CD14-positive monocyte (primary cell): ENCODE results near the gene USP48. TPM values are rescaled to one million over a fixed set of nuclear protein-coding genes. Genes with fewer than 3 reads are reported as not detected.

ENCODE experiments used
- DNase-seq, 3 donors: peaks; one replicate each; pipeline ENCODE4 v3.0.0-alpha.2; 2011 to 2022
- H2AFZ ChIP-seq: 2 replicates; pipeline ENCODE4 v1.6.0; 2012; ENCODE audit warnings: mild to moderate bottlenecking, low read depth, low read length, inconsistent platforms; ENCODE audit not compliant: insufficient read depth, poor library complexity, severe bottlenecking
- H3K27ac ChIP-seq, 2 donors: 1 replicate in 1 of 2; 2 replicates in 1 of 2; pipeline ENCODE4 v1.5.1; 2012 to 2013; ENCODE audit warnings: low read length in 2 of 2, control low read depth in 1 of 2, inconsistent platforms in 1 of 2, low read depth in 1 of 2, mild to moderate bottlenecking in 1 of 2
- H3K27me3 ChIP-seq, 2 donors: one replicate each; pipeline versions ENCODE4 v1.6.0 to v1.6.1; 2011 to 2013; ENCODE audit warnings: low read length in 2 of 2; ENCODE audit not compliant: control insufficient read depth in 2 of 2, insufficient read depth in 2 of 2
- H3K36me3 ChIP-seq, 2 donors: replicated peaks in 1 of 2; 1 replicate in 1 of 2; 2 replicates in 1 of 2; pipeline versions ENCODE4 v1.5.1 to v1.6.1; 2012 to 2013; ENCODE audit warnings: low read length in 2 of 2, control low read depth in 1 of 2, inconsistent platforms in 1 of 2, mild to moderate bottlenecking in 1 of 2; ENCODE audit not compliant: insufficient read depth in 2 of 2, control insufficient read depth in 1 of 2
- H3K4me1 ChIP-seq, 2 donors: 1 replicate in 1 of 2; 2 replicates in 1 of 2; pipeline versions ENCODE4 v1.5.1 to v1.6.1; 2012 to 2013; ENCODE audit warnings: low read length in 2 of 2, control low read depth in 1 of 2, inconsistent platforms in 1 of 2, mild to moderate bottlenecking in 1 of 2, moderate library complexity in 1 of 2; ENCODE audit not compliant: insufficient read depth in 2 of 2, control insufficient read depth in 1 of 2
- H3K4me2 ChIP-seq: replicated peaks from 2 replicates; pipeline ENCODE3; 2012; ENCODE audit warnings: low read length, moderate library complexity, mild to moderate bottlenecking; ENCODE audit not compliant: poor library complexity, severe bottlenecking; ENCODE audit errors: extremely low read depth
- H3K4me3 ChIP-seq, 3 experiments: fragments of 200-600 bp in 1 of 3; sonication (generic) in 1 of 3; replicated peaks in 1 of 3; 1 replicate in 2 of 3; 2 replicates in 1 of 3; pipeline ENCODE4 v1.5.1; 2011 to 2013; ENCODE audit warnings: low read length in 3 of 3, mild to moderate bottlenecking in 3 of 3, control low read depth in 2 of 3, low read depth in 2 of 3, inconsistent platforms in 1 of 3, moderate library complexity in 1 of 3
- H3K79me2 ChIP-seq: 2 replicates; pipeline ENCODE4 v1.6.0; 2012; ENCODE audit warnings: mild to moderate bottlenecking, control low read depth, inconsistent platforms, low read length, moderate library complexity; ENCODE audit not compliant: insufficient read depth
- H3K9ac ChIP-seq: 2 replicates; pipeline ENCODE4 v1.6.0; 2017; ENCODE audit warnings: low read length, mild to moderate bottlenecking; ENCODE audit not compliant: insufficient read depth, poor library complexity, severe bottlenecking
- H3K9me3 ChIP-seq, 2 donors: replicated peaks in 1 of 2; 1 replicate in 1 of 2; 2 replicates in 1 of 2; pipeline versions ENCODE4 v1.5.1 to v1.6.1; 2012 to 2013; ENCODE audit warnings: low read length in 2 of 2, control low read depth in 1 of 2; ENCODE audit not compliant: control insufficient read depth in 1 of 2, insufficient read depth in 1 of 2
- H4K20me1 ChIP-seq: 2 replicates; pipeline ENCODE4 v1.6.0; 2012; ENCODE audit warnings: mild to moderate bottlenecking, low read length, control low read depth, moderate library complexity; ENCODE audit not compliant: insufficient read depth
- H3K27ac Mint-ChIP-seq, 7 donors: one replicate each; pipeline ENCODE4 v1.8.0; 2020; ENCODE audit warnings: mild to moderate bottlenecking in 7 of 7, mixed read lengths in 7 of 7, moderate library complexity in 6 of 7, inconsistent platforms in 2 of 7
- H3K27me3 Mint-ChIP-seq, 3 donors: one replicate each; pipeline ENCODE4 v1.8.0; 2021 to 2022; ENCODE audit warnings: low read depth in 3 of 3, mild to moderate bottlenecking in 3 of 3, mixed read lengths in 3 of 3, moderate library complexity in 3 of 3, inconsistent platforms in 1 of 3
- H3K36me3 Mint-ChIP-seq, 2 donors: one replicate each; pipeline ENCODE4 v1.8.0; 2020; ENCODE audit warnings: mixed read lengths in 2 of 2, inconsistent platforms in 1 of 2, mild to moderate bottlenecking in 1 of 2
- H3K4me1 Mint-ChIP-seq: one replicate; pipeline ENCODE4 v1.8.0; 2020; ENCODE audit warnings: mild to moderate bottlenecking, mixed read lengths
- H3K4me3 Mint-ChIP-seq, 2 donors: one replicate each; pipeline ENCODE4 v1.8.0; 2020; ENCODE audit warnings: mild to moderate bottlenecking in 2 of 2, mixed read lengths in 2 of 2, moderate library complexity in 1 of 2
- H3K9me3 Mint-ChIP-seq, 7 donors: one replicate each; pipeline ENCODE4 v1.8.0; 2020 to 2022; ENCODE audit warnings: mixed read lengths in 7 of 7, mild to moderate bottlenecking in 6 of 7, moderate library complexity in 6 of 7, inconsistent platforms in 2 of 7
- WGBS: methylation state at CpG from one replicate; pipeline ENCODE4 v1.1.5; 2013; ENCODE audit warnings: missing lambda C conversion rate; ENCODE audit not compliant: insufficient coverage; 5-methylcytosine and 5-hydroxymethylcytosine counted together
- intact Hi-C, 2 donors: fragments of 100-400 bp; cut with micrococcal nuclease; formaldehyde crosslinking; loops; one replicate each; pipeline versions ENCODE4 v1.15.0 to v1.15.1; 2023
- polyA plus RNA-seq, 3 donors: library from polyadenylated mRNA; depleted of rRNA in 1 of 3; unstranded in 2 of 3; stranded (reverse) in 1 of 3; fragments of 300-500 nt in 2 of 3; fragments of >200 nt in 1 of 3; fragmentation: Illumina TruSeq in 2 of 3; gene quantifications; 1 replicate in 2 of 3; 2 replicates in 1 of 3; pipeline ENCODE4 v1.2.3, GENCODE V29; 2012 to 2021
- TF ChIP-seq, protein P1 (sequence below): fragments of 200-600 bp; IDR thresholded peaks from one replicate; pipeline ENCODE4 v1.8.0; 2022; ENCODE audit warnings: antibody characterized with exemption, mild to moderate bottlenecking

The USP48 gene
- polyA plus RNA-seq, 3 donors = 26.5 to 40.2 (median 34.3) TPM

GRCh38 chr1:21673277-21673780 lies 109.6 kb downstream of the USP48 start:
- intact Hi-C loops = no loop called here
- peaks cover 0 to 4% of the 10 kb centered on the region in 2 donors for H3K9me3 ChIP-seq
- Mint-ChIP-seq H3K27me3 (peaks cover 31 to 42% (median 32%) of the 10 kb centered on the region in 3 donors), H3K4me3 (no peak overlapping the region), H3K36me3 (peaks cover 15 to 24% of the 10 kb centered on the region in 2 donors), H3K4me1 (peaks cover 22% of the 10 kb centered on the region), H3K27ac (peak overlapping the region in 2 of 7 donors; percentile 1 to 18), H3K9me3 (peaks cover 0 to 5% (median 0%) of the 10 kb centered on the region in 7 donors)
- H3K36me3 ChIP-seq = peaks cover 6 to 24% of the 10 kb centered on the region in 2 donors
- peaks cover 14 to 35% of the 10 kb centered on the region in 2 donors for H3K27me3 ChIP-seq
- TF ChIP-seq, protein P1, sequence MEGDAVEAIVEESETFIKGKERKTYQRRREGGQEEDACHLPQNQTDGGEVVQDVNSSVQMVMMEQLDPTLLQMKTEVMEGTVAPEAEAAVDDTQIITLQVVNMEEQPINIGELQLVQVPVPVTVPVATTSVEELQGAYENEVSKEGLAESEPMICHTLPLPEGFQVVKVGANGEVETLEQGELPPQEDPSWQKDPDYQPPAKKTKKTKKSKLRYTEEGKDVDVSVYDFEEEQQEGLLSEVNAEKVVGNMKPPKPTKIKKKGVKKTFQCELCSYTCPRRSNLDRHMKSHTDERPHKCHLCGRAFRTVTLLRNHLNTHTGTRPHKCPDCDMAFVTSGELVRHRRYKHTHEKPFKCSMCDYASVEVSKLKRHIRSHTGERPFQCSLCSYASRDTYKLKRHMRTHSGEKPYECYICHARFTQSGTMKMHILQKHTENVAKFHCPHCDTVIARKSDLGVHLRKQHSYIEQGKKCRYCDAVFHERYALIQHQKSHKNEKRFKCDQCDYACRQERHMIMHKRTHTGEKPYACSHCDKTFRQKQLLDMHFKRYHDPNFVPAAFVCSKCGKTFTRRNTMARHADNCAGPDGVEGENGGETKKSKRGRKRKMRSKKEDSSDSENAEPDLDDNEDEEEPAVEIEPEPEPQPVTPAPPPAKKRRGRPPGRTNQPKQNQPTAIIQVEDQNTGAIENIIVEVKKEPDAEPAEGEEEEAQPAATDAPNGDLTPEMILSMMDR = no peak
- H3K27ac ChIP-seq = no peak overlapping the region
- peaks cover 21 to 25% of the 10 kb centered on the region in 2 donors for H3K4me1 ChIP-seq
- peaks cover 31% of the 10 kb centered on the region for H4K20me1 ChIP-seq
- 3% methylated on average over 7 of the region's 9 CpGs for WGBS
- H3K79me2 ChIP-seq = no peaks in the 10 kb centered on the region
- no peak overlapping the region for H2AFZ ChIP-seq
- peak; percentile 5 to 25 (median 11) for DNase-seq
- no peak overlapping the region for H3K4me3 ChIP-seq
- no peak overlapping the region for H3K4me2 ChIP-seq
- H3K9ac ChIP-seq = no peak overlapping the region

DNA sequence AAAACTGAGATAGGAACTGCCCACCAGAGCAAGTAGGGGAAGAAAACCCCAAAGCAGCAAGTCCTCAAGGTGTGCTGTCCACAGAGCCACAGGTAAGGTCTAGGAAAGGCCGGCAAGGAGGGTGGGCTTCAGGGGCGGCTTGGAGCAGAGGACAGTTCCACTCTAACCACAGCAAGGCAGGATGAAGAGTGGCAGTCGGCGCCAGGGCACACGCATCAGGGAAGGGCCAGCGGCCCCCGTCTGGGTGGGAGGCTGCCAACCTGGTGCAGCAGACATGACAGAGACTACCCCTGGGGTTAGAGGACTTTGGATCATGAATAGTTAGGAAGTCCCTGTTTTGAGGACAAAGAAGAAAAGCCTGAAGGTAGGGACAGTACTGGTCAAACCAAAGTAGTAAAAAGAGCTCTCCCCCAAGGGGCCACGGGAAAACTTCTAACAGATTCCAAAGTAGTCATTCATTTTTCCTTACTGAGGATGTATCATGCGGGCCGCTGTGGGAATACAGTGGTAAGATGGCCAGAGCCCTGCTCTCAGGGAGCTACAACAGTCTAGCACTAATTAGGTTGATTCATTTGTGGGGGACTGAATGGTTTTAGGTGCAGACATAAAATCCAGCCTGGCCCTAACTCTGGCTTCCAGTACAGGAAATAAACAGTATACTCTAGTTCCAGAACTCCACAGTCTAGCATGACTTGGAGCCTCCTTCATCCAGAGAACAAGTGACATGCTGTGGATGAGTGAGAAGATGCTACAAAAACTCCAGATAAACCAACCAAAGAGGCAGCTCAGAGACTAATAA lies 110.3 kb downstream of the USP48 start:
- Histone ChIP-seq H3K36me3 (peaks cover 1 to 18% of the 10 kb centered on the region in 2 donors), H3K4me1 (peaks cover 21 to 25% of the 10 kb centered on the region in 2 donors), H3K4me2 (no peak overlapping the region), H3K9me3 (peaks cover 0 to 6% of the 10 kb centered on the region in 2 donors), H3K27ac (no peak overlapping the region), H3K79me2 (no peaks in the 10 kb centered on the region), H3K9ac (no peak overlapping the region), H3K27me3 (peaks cover 18 to 41% of the 10 kb centered on the region in 2 donors), H3K4me3 (no peak overlapping the region), H4K20me1 (peaks cover 31% of the 10 kb centered on the region), H2AFZ (no peak overlapping the region)
- intact Hi-C loops = no loop called here
- peaks cover 0 to 5% (median 0%) of the 10 kb centered on the region in 7 donors for H3K9me3 Mint-ChIP-seq
- no peak overlapping the region for H3K27ac Mint-ChIP-seq
- TF ChIP-seq, protein P1 = no peak
- peak overlapping the region in 1 of 2 donors; percentile 3 for H3K4me3 Mint-ChIP-seq
- H3K27me3 Mint-ChIP-seq = peaks cover 37 to 49% (median 39%) of the 10 kb centered on the region in 3 donors
- 82% methylated on average over 2 of the region's 10 CpGs for WGBS
- peaks cover 22% of the 10 kb centered on the region for H3K4me1 Mint-ChIP-seq
- peaks cover 9 to 17% of the 10 kb centered on the region in 2 donors for H3K36me3 Mint-ChIP-seq
- DNase-seq = no peak
